CD8-positive, alpha-beta memory T cell (primary cell): Measurements from ENCODE around the gene MXD4. TPM values are rescaled to one million over a fixed set of nuclear protein-coding genes. Genes with fewer than 3 reads are reported as not detected.
"Not testable (repeated sequence)": the region's sequence is repeated elsewhere in the genome, so short reads cannot be mapped to it uniquely, and the experiment has no call there.

Experiments used
- CTCF ChIA-PET: fragments of 350-600 bp; sonication (Branson Sonifier 250); formaldehyde crosslinking; loops from one replicate; lab custom pipeline; 2021; ENCODE audit warnings: antibody characterized with exemption; lab: Charles Lee
- POLR2A ChIA-PET: fragments of 350-600 bp; sonication (Branson Sonifier 250); formaldehyde crosslinking; loops from one replicate; lab custom pipeline; 2021; ENCODE audit warnings: antibody characterized with exemption; lab: Charles Lee
- DNase-seq, 5 donors: peaks; one replicate each; pipeline versions ENCODE4 v3.0.0 to v3.0.0-alpha.2; 2020 to 2022; ENCODE audit warnings: mixed read lengths in 1 of 5
- H3K27ac ChIP-seq: one replicate; pipeline ENCODE4 v1.7.0; 2013; ENCODE audit warnings: low read depth, mild to moderate bottlenecking, low read length, moderate library complexity
- H3K27me3 ChIP-seq: 2 replicates; pipeline ENCODE4 v1.7.0; 2013; ENCODE audit warnings: low read length, mild to moderate bottlenecking; ENCODE audit not compliant: insufficient read depth, poor library complexity, severe bottlenecking
- H3K36me3 ChIP-seq: 2 replicates; pipeline ENCODE4 v1.7.0; 2013; ENCODE audit warnings: mild to moderate bottlenecking, low read length, moderate library complexity; ENCODE audit not compliant: insufficient read depth
- H3K4me1 ChIP-seq: 2 replicates; pipeline ENCODE4 v1.7.0; 2013; ENCODE audit warnings: mild to moderate bottlenecking, low read length, moderate library complexity; ENCODE audit not compliant: insufficient read depth
- H3K4me3 ChIP-seq: 2 replicates; pipeline ENCODE4 v1.7.0; 2013; ENCODE audit warnings: mild to moderate bottlenecking, low read length
- H3K9me3 ChIP-seq: 2 replicates; pipeline ENCODE4 v1.7.0; 2013; ENCODE audit warnings: mild to moderate bottlenecking, low read length
- H3K27ac Mint-ChIP-seq, 8 donors: one replicate each; pipeline ENCODE4 v1.8.0; 2020 to 2021; ENCODE audit warnings: mixed read lengths in 8 of 8, mild to moderate bottlenecking in 6 of 8, inconsistent platforms in 3 of 8, moderate library complexity in 3 of 8
- H3K27me3 Mint-ChIP-seq, 2 donors: one replicate each; pipeline ENCODE4 v1.8.0; 2020 to 2021; ENCODE audit warnings: mixed read lengths in 2 of 2, mild to moderate bottlenecking in 1 of 2, moderate library complexity in 1 of 2
- H3K36me3 Mint-ChIP-seq, 3 donors: one replicate each; pipeline ENCODE4 v1.8.0; 2020 to 2021; ENCODE audit warnings: mixed read lengths in 3 of 3, inconsistent platforms in 1 of 3, mild to moderate bottlenecking in 1 of 3
- H3K4me1 Mint-ChIP-seq, 3 donors: one replicate each; pipeline ENCODE4 v1.8.0; 2020 to 2021; ENCODE audit warnings: mixed read lengths in 3 of 3, inconsistent platforms in 1 of 3, mild to moderate bottlenecking in 1 of 3
- H3K4me3 Mint-ChIP-seq, 7 donors: one replicate each; pipeline ENCODE4 v1.8.0; 2020 to 2021; ENCODE audit warnings: mixed read lengths in 7 of 7, mild to moderate bottlenecking in 6 of 7, moderate library complexity in 4 of 7, inconsistent platforms in 2 of 7
- H3K9me3 Mint-ChIP-seq, 5 donors: one replicate each; pipeline ENCODE4 v1.8.0; 2020 to 2022; ENCODE audit warnings: mixed read lengths in 5 of 5, mild to moderate bottlenecking in 3 of 5, moderate library complexity in 2 of 5, inconsistent platforms in 1 of 5
- polyA plus RNA-seq: library from polyadenylated mRNA; unstranded; fragments of 300-500 nt; fragmentation: Illumina TruSeq; gene quantifications from one replicate; pipeline ENCODE4 v1.2.3, GENCODE V29; 2021
- total RNA-seq, 2 experiments: library from RNA; stranded (reverse); gene quantifications; one replicate each; pipeline ENCODE4 v1.2.3, GENCODE V29; 2021

Gene MXD4
- total and polyA plus RNA-seq, 3 experiments from 2014 or later, result 10.2 to 47.2 (median 12.2) TPM

GRCh38 chr4:2241410-2242353, 20.2 kb downstream of the MXD4 start, which contains the start of the genes HAUS3 and POLN:
Gene HAUS3 (minus strand): TSS chr4:2242121. CDS start chr4:2240946, 1,175 bp downstream.
Gene POLN (minus strand): TSS chr4:2242121. CDS start chr4:2229231, 12,890 bp downstream.
- peak within 1 kb of the TSS; percentile 88 to 95 (median 93) for H3K4me3 Mint-ChIP-seq
- H3K27me3 Mint-ChIP-seq, result no peaks in the 10 kb centered on the region
- Histone ChIP-seq H3K36me3 (no peaks in the 10 kb centered on the region), H3K4me1 (peaks cover 39% of the 10 kb centered on the region), H3K27ac (peak within 1 kb of the TSS; percentile 89), H3K27me3 (no peaks in the 10 kb centered on the region), H3K4me3 (peak within 1 kb of the TSS; percentile 81), H3K9me3 (no peaks in the 10 kb centered on the region)
- CTCF ChIA-PET, result interaction anchor here (0.6 to 2.6 kb wide), 5 partner anchors 22 to 243 kb away, joined by 3 to 17 read pairs (median 7); partner anchors contain the start of genes CFAP99 and ZFYVE28
- H3K36me3 Mint-ChIP-seq, result peaks cover 0 to 40% (median 4%) of the 10 kb centered on the region in 3 donors
- H3K4me1 Mint-ChIP-seq, result peaks cover 56 to 73% (median 66%) of the 10 kb centered on the region in 3 donors
- peak; percentile 99 to 100 (median 99) for DNase-seq
- H3K27ac Mint-ChIP-seq, result peak within 1 kb of the TSS; percentile 90 to 98 (median 93)
- H3K9me3 Mint-ChIP-seq, result no peaks in the 10 kb centered on the region
- POLR2A ChIA-PET, result interaction anchor here (0.6 to 2.5 kb wide), 8 partner anchors 21 to 607 kb away, joined by 3 to 29 read pairs (median 6); partner anchors contain the start of genes CFAP99, MXD4, RNF4 and ZFYVE28

- Mint-ChIP-seq H3K4me3 (peak overlapping the region; percentile 88 to 95 (median 93)), H3K4me1 (peaks cover 56 to 77% (median 71%) of the 10 kb centered on the region in 3 donors), H3K9me3 (no peaks in the 10 kb centered on the region), H3K27ac (peak overlapping the region; percentile 90 to 98 (median 92)), H3K27me3 (no peaks in the 10 kb centered on the region), H3K36me3 (peaks cover 0 to 44% (median 4%) of the 10 kb centered on the region in 3 donors)
- peak overlapping the region; percentile 89 for H3K27ac ChIP-seq
- peak overlapping the region; percentile 81 for H3K4me3 ChIP-seq
- CTCF ChIA-PET, result interaction anchor here (1.2 to 2.6 kb wide), 6 partner anchors 21 to 228 kb away, joined by 3 to 17 read pairs (median 6); partner anchors contain the start of genes CFAP99, MXD4, RNF4 and ZFYVE28
- H3K36me3 ChIP-seq, result peaks cover 4% of the 10 kb centered on the region
- H3K27me3 ChIP-seq, result no peaks in the 10 kb centered on the region
- H3K4me1 ChIP-seq, result peaks cover 39% of the 10 kb centered on the region
- no peaks in the 10 kb centered on the region for H3K9me3 ChIP-seq
- DNase-seq, result peak in 2 of 5 donors; percentile 54 to 62
- POLR2A ChIA-PET, result interaction anchor here (0.5 to 2.5 kb wide), 9 partner anchors 19 to 486 kb away, joined by 3 to 29 read pairs (median 6); partner anchors contain the start of genes MXD4 and RNF4
Observed at GRCh38 chr4:2241003-2241402, 20.9 kb downstream of the MXD4 start.

- H3K9me3 ChIP-seq, result no peaks in the 10 kb centered on the region
- DNase-seq, result no peak
- H3K9me3 Mint-ChIP-seq, result no peaks in the 10 kb centered on the region
- H3K27me3 Mint-ChIP-seq, result peaks cover 0 to 2% of the 10 kb centered on the region in 2 donors
- POLR2A ChIA-PET, result interaction anchor here (0.6 kb wide), 1 partner anchor 217 kb away, joined by 3 read pairs; no protein-coding TSS in a partner anchor
- H3K4me1 Mint-ChIP-seq, result peaks cover 58 to 86% (median 82%) of the 10 kb centered on the region in 3 donors
- CTCF ChIA-PET, result interaction anchor here (0.7 to 3.1 kb wide), 3 partner anchors 9 to 183 kb away, joined by 3 to 11 read pairs (median 4); no protein-coding TSS in a partner anchor
- H3K36me3 Mint-ChIP-seq, result peaks cover 0 to 82% (median 11%) of the 10 kb centered on the region in 3 donors
- no peak overlapping the region for H3K4me3 ChIP-seq
- no peaks in the 10 kb centered on the region for H3K27me3 ChIP-seq
- peak overlapping the region in 5 of 7 donors; percentile 8 to 69 (median 36) for H3K4me3 Mint-ChIP-seq
- peaks cover 20% of the 10 kb centered on the region for H3K36me3 ChIP-seq
- no peak overlapping the region for H3K27ac ChIP-seq
- H3K27ac Mint-ChIP-seq, result peak overlapping the region in 3 of 8 donors; percentile 30 to 85 (median 74)
- H3K4me1 ChIP-seq, result peaks cover 39% of the 10 kb centered on the region
Observed at GRCh38 chr4:2236944-2237666, 24.8 kb downstream of the MXD4 start.

GRCh38 chr4:2231082-2231481, 30.8 kb downstream of the MXD4 start:
- CTCF ChIA-PET, result interaction anchor here (1.3 to 2.5 kb wide), 2 partner anchors 11 kb away, joined by 5 to 7 read pairs; no protein-coding TSS in a partner anchor
- POLR2A ChIA-PET, result no interaction called here
- no peak overlapping the region for H3K27ac ChIP-seq
- H3K27me3 ChIP-seq, result no peaks in the 10 kb centered on the region
- H3K9me3 ChIP-seq, result no peaks in the 10 kb centered on the region
- H3K36me3 ChIP-seq, result peaks cover 17% of the 10 kb centered on the region
- Mint-ChIP-seq H3K9me3 (no peaks in the 10 kb centered on the region), H3K27me3 (peaks cover 0 to 2% of the 10 kb centered on the region in 2 donors), H3K4me1 (peaks cover 20 to 50% (median 34%) of the 10 kb centered on the region in 3 donors), H3K27ac (peak overlapping the region in 1 of 8 donors; percentile 36), H3K36me3 (peaks cover 0 to 68% (median 9%) of the 10 kb centered on the region in 3 donors), H3K4me3 (no peak overlapping the region)
- no peaks in the 10 kb centered on the region for H3K4me1 ChIP-seq
- DNase-seq, result no peak
- H3K4me3 ChIP-seq, result no peak overlapping the region

- H3K4me1 ChIP-seq, result no peaks in the 10 kb centered on the region
- no peak overlapping the region for H3K4me3 ChIP-seq
- ChIA-PET POLR2A (no interaction called here), CTCF (no interaction called here)
- H3K27ac ChIP-seq, result no peak overlapping the region
- no peaks in the 10 kb centered on the region for H3K9me3 ChIP-seq
- no peaks in the 10 kb centered on the region for H3K27me3 ChIP-seq
- peaks cover 5% of the 10 kb centered on the region for H3K36me3 ChIP-seq
- H3K36me3 Mint-ChIP-seq, result peaks cover 0 to 45% (median 4%) of the 10 kb centered on the region in 3 donors
- H3K27ac Mint-ChIP-seq, result peak overlapping the region in 1 of 8 donors; percentile 52
- peaks cover 0 to 11% (median 3%) of the 10 kb centered on the region in 3 donors for H3K4me1 Mint-ChIP-seq
- no peak overlapping the region for H3K4me3 Mint-ChIP-seq
- no peak for DNase-seq
- no peaks in the 10 kb centered on the region for H3K27me3 Mint-ChIP-seq
- no peaks in the 10 kb centered on the region for H3K9me3 Mint-ChIP-seq
Observed at GRCh38 chr4:2226261-2226660, 35.6 kb downstream of the MXD4 start.

GRCh38 chr4:2222838-2223237, 39.1 kb downstream of the MXD4 start:
- Mint-ChIP-seq H3K36me3 (peaks cover 0 to 29% (median 4%) of the 10 kb centered on the region in 3 donors), H3K4me1 (peaks cover 6 to 13% (median 9%) of the 10 kb centered on the region in 3 donors), H3K9me3 (no peaks in the 10 kb centered on the region), H3K27me3 (no peaks in the 10 kb centered on the region), H3K4me3 (no peak overlapping the region), H3K27ac (peak overlapping the region in 2 of 8 donors; percentile 21 to 25)
- DNase-seq, result no peak
- no peak overlapping the region for H3K4me3 ChIP-seq
- CTCF ChIA-PET, result interaction anchor here (0.6 to 0.7 kb wide), 2 partner anchors 261 to 739 kb away, joined by 3 read pairs; no protein-coding TSS in a partner anchor
- H3K27ac ChIP-seq, result no peak overlapping the region
- H3K9me3 ChIP-seq, result no peaks in the 10 kb centered on the region
- H3K36me3 ChIP-seq, result peaks cover 5% of the 10 kb centered on the region
- no peaks in the 10 kb centered on the region for H3K4me1 ChIP-seq
- POLR2A ChIA-PET, result no interaction called here
- no peaks in the 10 kb centered on the region for H3K27me3 ChIP-seq

GRCh38 chr4:2221378-2221777, 40.5 kb downstream of the MXD4 start:
- peaks cover 0 to 19% (median 4%) of the 10 kb centered on the region in 3 donors for H3K36me3 Mint-ChIP-seq
- H3K4me1 Mint-ChIP-seq, DNase-seq, H3K27ac Mint-ChIP-seq, H3K4me1 ChIP-seq, H3K9me3 ChIP-seq, H3K4me3 Mint-ChIP-seq, H3K4me3 ChIP-seq, H3K27me3 ChIP-seq, H3K27ac ChIP-seq, H3K27me3 Mint-ChIP-seq, H3K9me3 Mint-ChIP-seq, H3K36me3 ChIP-seq: not testable (repeated sequence)
- ChIA-PET POLR2A (interaction anchor here (0.8 kb wide), 1 partner anchor 41 kb away, joined by 3 read pairs; the partner anchor contains the start of gene MXD4), CTCF (interaction anchor here (0.8 to 4.0 kb wide), 12 partner anchors 14 to 450 kb away, joined by 3 to 39 read pairs (median 8); partner anchors contain the start of genes FAM193A, HAUS3 and POLN)
